Esophagus squamous epithelium (tissue), 5 donors: ENCODE data around the gene ADIPOQ. TPM values are rescaled to one million over a fixed set of nuclear protein-coding genes. Genes with fewer than 3 reads are reported as not detected.
"Not testable (repeated sequence)": the region's sequence is repeated elsewhere in the genome, so short reads cannot be mapped to it uniquely, and the experiment has no call there.

ENCODE experiments used
- DNase-seq: peaks from one replicate; lab custom pipeline; 2025; lab: John Stamatoyannopoulos, UW
- H3K27ac ChIP-seq, 4 donors: fragments of 200-600 bp; sonication (generic); one replicate each; pipeline ENCODE4 v1.5.1; 2016 to 2019; ENCODE audit warnings: mild to moderate bottlenecking in 1 of 4
- H3K27me3 ChIP-seq, 4 donors: fragments of 200-600 bp; sonication (generic); 1 replicate in 3 of 4; 2 replicates in 1 of 4; pipeline versions ENCODE4 v1.5.1 to v1.6.0; 2017 to 2021; ENCODE audit warnings: antibody characterized with exemption in 1 of 4
- H3K36me3 ChIP-seq, 3 donors: fragments of 200-600 bp; sonication (generic); one replicate each; pipeline ENCODE4 v1.5.1; 2016 to 2019
- H3K4me1 ChIP-seq, 3 donors: fragments of 200-600 bp; sonication (generic); one replicate each; pipeline ENCODE4 v1.5.1; 2017 to 2019
- H3K4me3 ChIP-seq, 4 donors: fragments of 200-600 bp; sonication (generic); 1 replicate in 3 of 4; 2 replicates in 1 of 4; pipeline ENCODE4 v1.5.1; 2016 to 2019; ENCODE audit warnings: mild to moderate bottlenecking in 2 of 4, moderate library complexity in 1 of 4
- H3K9me3 ChIP-seq, 3 donors: fragments of 200-600 bp; sonication (generic); one replicate each; pipeline ENCODE4 v1.5.1; 2016 to 2019
- CTCF ChIP-seq, 6 experiments: fragments of 450-650 bp in 4 of 6; fragments of 200-600 bp in 2 of 6; sonication (generic) in 2 of 6; IDR thresholded peaks; one replicate each; pipeline ENCODE4 v1.5.1; 2016 to 2019; ENCODE audit warnings: antibody characterized with exemption in 6 of 6, mild to moderate bottlenecking in 4 of 6, moderate library complexity in 4 of 6
- POLR2A ChIP-seq, 4 donors: fragments of 450-650 bp; IDR thresholded peaks; one replicate each; pipeline ENCODE4 v1.6.1; 2017; ENCODE audit warnings: antibody characterized with exemption in 4 of 4, mild to moderate bottlenecking in 4 of 4, moderate library complexity in 3 of 4
- WGBS, 2 donors: methylation state at CpG; one replicate each; pipeline ENCODE4 v1.1.5; 2018; 5-methylcytosine and 5-hydroxymethylcytosine counted together
- intact Hi-C: fragments of 100-400 bp; cut with DNase I; formaldehyde crosslinking; loops from one replicate; pipeline ENCODE4 v1.15.0; 2022
- total RNA-seq, 4 donors: library from RNA; depleted of rRNA; stranded (reverse); fragments of >200 nt; gene quantifications; one replicate each; pipeline ENCODE4 v1.1.0, GENCODE V29; 2016
- donor health status: DM: yes; HTN: yes; CAD: no.

Gene ADIPOQ
- total RNA-seq, 4 donors from 2014 or later, result not detected

- Histone ChIP-seq H3K4me3 (no peak overlapping the region), H3K9me3 (no peaks in the 10 kb centered on the region), H3K27me3 (peaks cover 0 to 43% (median 0%) of the 10 kb centered on the region in 4 donors), H3K27ac (no peak overlapping the region), H3K36me3 (no peaks in the 10 kb centered on the region), H3K4me1 (peaks cover 0 to 7% (median 4%) of the 10 kb centered on the region in 3 donors)
- intact Hi-C loops, result no loop called here
- 89 to 91% methylated on average over 2 of the region's 2 CpGs for WGBS, 2 donors
- TF ChIP-seq POLR2A (IDR thresholded peaks at IDR 0.05) (no peak), CTCF (IDR thresholded peaks at IDR 0.05) (no peak)
- DNase-seq, result no peak
Observed at GRCh38 chr3:186902713-186903112, 60.2 kb downstream of the ADIPOQ start.

DNA sequence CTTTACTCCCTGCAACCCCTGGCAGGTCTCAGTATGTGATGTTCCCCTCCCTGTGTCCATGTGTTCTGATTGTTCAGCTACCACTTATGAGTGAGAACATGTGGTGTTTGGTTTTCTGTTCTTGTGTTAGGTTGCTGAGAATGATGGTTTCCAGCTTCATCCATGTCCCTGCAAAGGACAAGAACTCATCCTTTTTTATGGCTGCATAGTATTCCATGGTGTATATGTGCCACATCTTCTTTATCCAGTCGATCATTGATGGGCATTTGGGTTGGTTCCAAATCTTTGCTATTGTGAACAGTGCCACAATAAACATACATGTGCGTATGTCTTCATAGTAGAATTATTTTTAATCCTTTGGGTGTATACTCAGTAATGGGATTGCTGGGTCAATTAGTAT, 61.2 kb downstream of the ADIPOQ start:
- DNase-seq, H3K4me3 ChIP-seq, H3K36me3 ChIP-seq, H3K9me3 ChIP-seq, H3K4me1 ChIP-seq, intact Hi-C loops, H3K27ac ChIP-seq: not testable (repeated sequence)
- peaks cover 0 to 41% (median 0%) of the 10 kb centered on the region in 4 donors for H3K27me3 ChIP-seq
- 64 to 84% methylated on average over 2 of the region's 2 CpGs for WGBS, 2 donors

DNA sequence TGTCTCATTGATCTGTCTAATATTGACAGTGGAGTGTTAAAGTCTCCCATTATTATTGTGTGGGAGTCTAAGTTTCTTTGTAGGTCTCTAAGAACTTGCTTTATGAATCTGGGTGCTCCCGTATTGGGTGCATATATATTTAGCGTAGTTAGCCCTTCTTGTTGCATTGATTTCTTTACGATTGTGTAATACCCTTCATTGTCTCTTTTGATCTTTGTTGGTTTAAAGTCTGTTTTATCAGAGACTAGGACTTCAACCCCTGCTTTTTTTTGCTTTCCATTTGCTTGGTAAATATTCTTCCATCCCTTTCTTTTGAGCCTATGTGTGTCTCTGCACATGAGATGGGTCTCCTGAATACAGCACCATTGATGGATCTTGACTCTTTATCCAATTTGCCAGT, 64.6 kb downstream of the ADIPOQ start:
- H3K4me3 ChIP-seq, H3K9me3 ChIP-seq, H3K27ac ChIP-seq, H3K36me3 ChIP-seq, DNase-seq, intact Hi-C loops, H3K4me1 ChIP-seq: not testable (repeated sequence)
- 92 to 93% methylated on average over 3 of the region's 3 CpGs for WGBS, 2 donors
- peaks cover 0 to 59% (median 0%) of the 10 kb centered on the region in 4 donors for H3K27me3 ChIP-seq

Other genes with a start within 250 kb of the ADIPOQ start
- not detected for gene AHSG, start 229.7 kb upstream of the ADIPOQ start, total RNA-seq
- gene FETUB, start 202.3 kb upstream of the ADIPOQ start, total RNA-seq, result 10 to 100 TPM in 1 of 4 donors, 1 to 10 TPM in 1, under 1 TPM in 2; 0.26 to 23.3 (median 5.0) TPM
- not detected for gene HRG, start 176.7 kb upstream of the ADIPOQ start, total RNA-seq
- not detected for gene KNG1, start 125.4 kb upstream of the ADIPOQ start, total RNA-seq
- gene EIF4A2, start 59.1 kb upstream of the ADIPOQ start, total RNA-seq, result 100 to 1,000 TPM; 172 to 363 (median 205) TPM
- 10 to 100 TPM in 3 of 4 donors, 1 to 10 TPM in 1; 6.6 to 23.5 (median 15.9) TPM for gene RFC4, start 36.2 kb upstream of the ADIPOQ start, total RNA-seq
- 10 to 100 TPM in 2 of 4 donors, 1 to 10 TPM in 2; 6.0 to 44.2 (median 15.2) TPM for gene ST6GAL1, start 87.8 kb downstream of the ADIPOQ start, total RNA-seq